MM.1S (cell line): ENCODE measurements around the gene CFAP74.
A peak's percentile ranks its signal among the peaks of the same experiment; 100 is the strongest.

ENCODE experiments used
- DNase-seq: peaks from one replicate; pipeline ENCODE4 v3.0.0-alpha.2; 2015
- H2AFZ ChIP-seq: fragments of 300-600 bp; sonication (generic); 2 replicates; pipeline ENCODE4 v1.6.0; 2016; ENCODE audit warnings: antibody characterized with exemption, low read length
- H3F3A ChIP-seq: fragments of 300-600 bp; sonication (generic); 2 replicates; pipeline ENCODE4 v1.6.1; 2016; ENCODE audit warnings: mild to moderate bottlenecking, antibody characterized with exemption, low read length, moderate library complexity, mixed read lengths; ENCODE audit not compliant: insufficient read depth
- H3K27ac ChIP-seq: fragments of 300-600 bp; sonication (generic); 2 replicates; pipeline ENCODE4 v1.5.1; 2016; ENCODE audit warnings: mild to moderate bottlenecking, low read length
- H3K27me3 ChIP-seq: fragments of 300-600 bp; sonication (generic); replicated peaks from 2 replicates; pipeline ENCODE4 v1.6.0; 2016; ENCODE audit warnings: low read length; ENCODE audit not compliant: insufficient read depth
- H3K36me3 ChIP-seq: fragments of 300-600 bp; sonication (generic); replicated peaks from 2 replicates; pipeline ENCODE4 v1.6.1; 2016; ENCODE audit warnings: mild to moderate bottlenecking, low read length, mixed read lengths; ENCODE audit not compliant: insufficient read depth
- H3K4me1 ChIP-seq: fragments of 300-600 bp; sonication (generic); 2 replicates; pipeline ENCODE4 v1.6.1; 2016; ENCODE audit warnings: low read length, mixed read lengths
- H3K4me2 ChIP-seq: fragments of 300-600 bp; sonication (generic); 2 replicates; pipeline ENCODE4 v1.6.0; 2016; ENCODE audit warnings: low read depth, low read length
- H3K4me3 ChIP-seq: fragments of 300-600 bp; sonication (generic); 2 replicates; pipeline ENCODE4 v1.5.1; 2016; ENCODE audit warnings: low read length, mixed read lengths
- H3K79me2 ChIP-seq: fragments of 300-600 bp; sonication (generic); 2 replicates; pipeline ENCODE4 v1.6.1; 2016; ENCODE audit warnings: mixed run types, low read length, mixed read lengths
- H3K9ac ChIP-seq: fragments of 300-600 bp; sonication (generic); 2 replicates; pipeline ENCODE4 v1.6.1; 2016; ENCODE audit warnings: low read length, mixed read lengths
- H3K9me2 ChIP-seq: fragments of 300-600 bp; sonication (generic); replicated peaks from 2 replicates; pipeline ENCODE4 v1.6.1; 2016; ENCODE audit warnings: mild to moderate bottlenecking, low read length, mixed read lengths; ENCODE audit not compliant: insufficient read depth
- H3K9me3 ChIP-seq: fragments of 300-600 bp; sonication (generic); replicated peaks from 2 replicates; pipeline ENCODE4 v1.6.1; 2016; ENCODE audit warnings: mild to moderate bottlenecking, low read length, mixed read lengths; ENCODE audit not compliant: insufficient read depth
- H4K20me1 ChIP-seq: fragments of 300-600 bp; sonication (generic); 2 replicates; pipeline ENCODE4 v1.6.1; 2016; ENCODE audit warnings: mild to moderate bottlenecking, low read length, moderate library complexity, mixed read lengths; ENCODE audit not compliant: insufficient read depth
- EZH2 ChIP-seq: fragments of 300-600 bp; sonication (generic); optimal IDR thresholded peaks from 2 replicates; pipeline ENCODE3; 2017; ENCODE audit warnings: low read depth, mild to moderate bottlenecking, antibody characterized with exemption, low read length, mixed read lengths
- EZH2phosphoT487 ChIP-seq: fragments of 300-600 bp; sonication (generic); IDR thresholded peaks from 2 replicates; pipeline ENCODE4 v1.6.1; 2018; ENCODE audit warnings: antibody characterized with exemption, low read length
- TF ChIP-seq, protein P1 (sequence below): fragments of 300-600 bp; sonication (generic); IDR thresholded peaks from 2 replicates; pipeline ENCODE4 v1.5.1; 2016; ENCODE audit warnings: antibody characterized with exemption, low read length, mixed read lengths

CFAP74 gene

DNA sequence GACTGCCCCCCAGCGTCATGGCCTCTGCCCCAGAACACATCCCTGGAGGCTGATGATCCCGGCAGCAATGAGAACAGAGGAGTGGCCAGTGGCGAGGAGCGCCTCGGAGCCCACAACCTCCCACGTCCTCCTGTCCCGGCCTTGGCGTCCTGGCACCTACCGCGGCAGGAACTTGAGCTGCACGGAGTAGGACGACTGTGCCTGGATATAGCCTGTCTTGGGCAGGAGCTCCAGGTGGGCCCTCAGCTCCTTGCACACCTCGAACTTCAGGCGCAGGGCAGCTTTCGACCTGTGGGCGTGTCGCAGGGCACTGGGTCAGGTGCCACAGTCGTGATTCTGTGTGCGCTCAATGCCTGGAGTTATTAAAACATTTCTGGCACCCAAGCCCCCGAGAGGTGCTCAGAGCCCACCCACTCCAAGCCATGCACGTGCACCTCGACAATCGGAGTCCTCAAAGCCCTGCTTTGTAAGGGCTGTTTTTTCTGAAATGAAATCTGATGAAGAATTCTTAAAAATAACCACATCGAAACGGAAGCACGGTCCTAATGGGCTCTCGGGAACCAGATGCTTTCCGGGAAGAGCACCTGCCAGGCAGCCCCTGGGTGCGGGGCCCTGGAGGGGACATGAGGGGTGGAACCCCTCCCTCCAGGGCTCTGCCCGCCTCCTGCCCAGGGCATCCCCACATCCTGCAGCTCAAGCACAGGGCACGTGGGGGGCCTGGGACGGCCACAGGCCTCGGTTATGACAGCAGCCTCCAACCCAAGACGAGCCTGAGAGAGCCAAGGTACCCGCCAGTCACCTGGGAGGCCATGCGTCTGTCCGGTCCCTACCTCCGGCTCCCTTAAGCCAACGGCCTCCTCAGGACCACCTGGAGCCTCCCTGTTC, 61.5 kb downstream of the CFAP74 start:
- Histone ChIP-seq H3K79me2 (no peaks in the 10 kb centered on the region), H3K9ac (no peak overlapping the region), H3K9me2 (no peaks in the 10 kb centered on the region), H3K4me2 (peak overlapping the region; percentile 55; the same call in 1 of the 2 replicates), H3K27ac (no peak overlapping the region), H3F3A (no peaks in the 10 kb centered on the region), H3K9me3 (no peaks in the 10 kb centered on the region), H2AFZ (no peak overlapping the region), H4K20me1 (no peaks in the 10 kb centered on the region), H3K36me3 (no peaks in the 10 kb centered on the region), H3K4me1 (no peaks in the 10 kb centered on the region), H3K27me3 (peaks cover 94% of the 10 kb centered on the region), H3K4me3 (no peak overlapping the region)
- DNase-seq = peak; percentile 4
- TF ChIP-seq EZH2phosphoT487 (no peak), EZH2 (no peak)
- TF ChIP-seq, protein P1, sequence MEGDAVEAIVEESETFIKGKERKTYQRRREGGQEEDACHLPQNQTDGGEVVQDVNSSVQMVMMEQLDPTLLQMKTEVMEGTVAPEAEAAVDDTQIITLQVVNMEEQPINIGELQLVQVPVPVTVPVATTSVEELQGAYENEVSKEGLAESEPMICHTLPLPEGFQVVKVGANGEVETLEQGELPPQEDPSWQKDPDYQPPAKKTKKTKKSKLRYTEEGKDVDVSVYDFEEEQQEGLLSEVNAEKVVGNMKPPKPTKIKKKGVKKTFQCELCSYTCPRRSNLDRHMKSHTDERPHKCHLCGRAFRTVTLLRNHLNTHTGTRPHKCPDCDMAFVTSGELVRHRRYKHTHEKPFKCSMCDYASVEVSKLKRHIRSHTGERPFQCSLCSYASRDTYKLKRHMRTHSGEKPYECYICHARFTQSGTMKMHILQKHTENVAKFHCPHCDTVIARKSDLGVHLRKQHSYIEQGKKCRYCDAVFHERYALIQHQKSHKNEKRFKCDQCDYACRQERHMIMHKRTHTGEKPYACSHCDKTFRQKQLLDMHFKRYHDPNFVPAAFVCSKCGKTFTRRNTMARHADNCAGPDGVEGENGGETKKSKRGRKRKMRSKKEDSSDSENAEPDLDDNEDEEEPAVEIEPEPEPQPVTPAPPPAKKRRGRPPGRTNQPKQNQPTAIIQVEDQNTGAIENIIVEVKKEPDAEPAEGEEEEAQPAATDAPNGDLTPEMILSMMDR = no peak

- H3F3A ChIP-seq = no peaks in the 10 kb centered on the region
- H3K27me3 ChIP-seq = peaks cover 94% of the 10 kb centered on the region
- no peaks in the 10 kb centered on the region for H3K9me3 ChIP-seq
- no peak overlapping the region for H2AFZ ChIP-seq
- TF ChIP-seq EZH2 (no peak), EZH2phosphoT487 (no peak)
- TF ChIP-seq, protein P1 = no peak
- H4K20me1 ChIP-seq = no peaks in the 10 kb centered on the region
- H3K4me3 ChIP-seq = no peak overlapping the region
- H3K79me2 ChIP-seq = no peaks in the 10 kb centered on the region
- H3K9ac ChIP-seq = no peak overlapping the region
- H3K4me2 ChIP-seq = no peak overlapping the region
- no peaks in the 10 kb centered on the region for H3K9me2 ChIP-seq
- H3K36me3 ChIP-seq = no peaks in the 10 kb centered on the region
- DNase-seq = no peak
- H3K27ac ChIP-seq = no peak overlapping the region
- H3K4me1 ChIP-seq = no peaks in the 10 kb centered on the region
Observed at GRCh38 chr1:1941211-1941841, 62.3 kb downstream of the CFAP74 start.

- no peaks in the 10 kb centered on the region for H3K9me2 ChIP-seq
- no peak overlapping the region for H3K4me3 ChIP-seq
- H2AFZ ChIP-seq = no peak overlapping the region
- no peak overlapping the region for H3K27ac ChIP-seq
- no peaks in the 10 kb centered on the region for H3F3A ChIP-seq
- no peak overlapping the region for H3K4me2 ChIP-seq
- TF ChIP-seq EZH2 = no peak
- TF ChIP-seq, protein P1 = no peak
- TF ChIP-seq EZH2phosphoT487 = no peak
- no peaks in the 10 kb centered on the region for H4K20me1 ChIP-seq
- no peaks in the 10 kb centered on the region for H3K79me2 ChIP-seq
- H3K9ac ChIP-seq = no peak overlapping the region
- H3K36me3 ChIP-seq = no peaks in the 10 kb centered on the region
- H3K4me1 ChIP-seq = no peaks in the 10 kb centered on the region
- H3K9me3 ChIP-seq = no peaks in the 10 kb centered on the region
- no peak for DNase-seq
- H3K27me3 ChIP-seq = peaks cover 91% of the 10 kb centered on the region
Observed at GRCh38 chr1:1940123-1940425, 63.5 kb downstream of the CFAP74 start.
